ENCODE measurements around the gene DCC. TPM values are rescaled to one million over a fixed set of nuclear protein-coding genes. Genes with fewer than 3 reads are reported as not detected.

The DCC gene
- total and polyA plus RNA-seq, 2 experiments from 2014 or later = 0.53 to 0.73 TPM

DNA sequence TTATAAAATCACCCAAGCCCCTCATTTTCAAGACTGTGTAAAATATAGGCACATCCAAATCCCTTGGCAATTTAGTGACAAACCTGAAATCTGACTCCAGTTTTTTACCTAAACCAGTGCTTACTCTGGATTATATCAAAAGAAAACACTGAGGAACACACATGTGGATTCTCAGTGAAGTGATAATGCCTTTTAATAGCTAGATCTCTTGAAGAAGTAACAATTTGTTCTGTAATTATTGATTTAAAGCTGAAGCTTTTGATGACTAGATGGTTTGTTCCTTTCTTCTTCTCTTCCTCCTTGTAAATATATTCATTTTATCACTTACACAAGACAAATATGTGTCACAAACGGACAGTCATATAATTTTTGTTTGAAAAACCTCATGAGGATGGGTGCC is 894.6 kb downstream of the DCC start:
- H3K79me2 ChIP-seq (replicated peaks; ENCODE audit: insufficient read depth) = no peaks in the 10 kb centered on the region
- H3F3A ChIP-seq (replicated peaks; ENCODE audit: low read depth) = no peaks in the 10 kb centered on the region
- H3K36me3 Mint-ChIP-seq (ENCODE audit: low read depth) = no peaks in the 10 kb centered on the region
- no peak for DNase-seq (ENCODE audit: low spot score)
- no peaks in the 10 kb centered on the region for H3K4me1 Mint-ChIP-seq
- H3K4me3 Mint-ChIP-seq = no peak overlapping the region
- H3K27me3 Mint-ChIP-seq (ENCODE audit: insufficient read depth, low read depth, poor library complexity) = no peaks in the 10 kb centered on the region
- H3K9me3 Mint-ChIP-seq = no peaks in the 10 kb centered on the region
- no peaks in the 10 kb centered on the region for H3K4me1 ChIP-seq (ENCODE audit: insufficient read depth)
- H3K27ac ChIP-seq (ENCODE audit: low read depth) = no peak overlapping the region
- H3K9me2 ChIP-seq (ENCODE audit: insufficient read depth) = no peaks in the 10 kb centered on the region
- H4K20me1 ChIP-seq (replicated peaks; ENCODE audit: insufficient read depth) = no peaks in the 10 kb centered on the region
- H3K4me3 ChIP-seq = no peak overlapping the region
- H3K27me3 ChIP-seq (ENCODE audit: insufficient read depth) = no peaks in the 10 kb centered on the region
- no peak overlapping the region for H3K27ac Mint-ChIP-seq
- H2AFZ ChIP-seq = no peak overlapping the region
- TF ChIP-seq ZNF114 (CRISPR knock-in tag; IDR thresholded peaks at IDR 0.05) = no peak
- TF ChIP-seq CREB1 (CRISPR knock-in tag; IDR thresholded peaks at IDR 0.05; ENCODE audit: low read depth) = no peak
- no peak for TF ChIP-seq NANOG (IDR thresholded peaks at IDR 0.05; ENCODE audit: borderline replicate concordance)
- TF ChIP-seq, protein P1, sequence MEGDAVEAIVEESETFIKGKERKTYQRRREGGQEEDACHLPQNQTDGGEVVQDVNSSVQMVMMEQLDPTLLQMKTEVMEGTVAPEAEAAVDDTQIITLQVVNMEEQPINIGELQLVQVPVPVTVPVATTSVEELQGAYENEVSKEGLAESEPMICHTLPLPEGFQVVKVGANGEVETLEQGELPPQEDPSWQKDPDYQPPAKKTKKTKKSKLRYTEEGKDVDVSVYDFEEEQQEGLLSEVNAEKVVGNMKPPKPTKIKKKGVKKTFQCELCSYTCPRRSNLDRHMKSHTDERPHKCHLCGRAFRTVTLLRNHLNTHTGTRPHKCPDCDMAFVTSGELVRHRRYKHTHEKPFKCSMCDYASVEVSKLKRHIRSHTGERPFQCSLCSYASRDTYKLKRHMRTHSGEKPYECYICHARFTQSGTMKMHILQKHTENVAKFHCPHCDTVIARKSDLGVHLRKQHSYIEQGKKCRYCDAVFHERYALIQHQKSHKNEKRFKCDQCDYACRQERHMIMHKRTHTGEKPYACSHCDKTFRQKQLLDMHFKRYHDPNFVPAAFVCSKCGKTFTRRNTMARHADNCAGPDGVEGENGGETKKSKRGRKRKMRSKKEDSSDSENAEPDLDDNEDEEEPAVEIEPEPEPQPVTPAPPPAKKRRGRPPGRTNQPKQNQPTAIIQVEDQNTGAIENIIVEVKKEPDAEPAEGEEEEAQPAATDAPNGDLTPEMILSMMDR (conservative IDR thresholded peaks at IDR 0.05; ENCODE audit: low read depth in 2 of 2) = no peak
- TF ChIP-seq, protein P2, sequence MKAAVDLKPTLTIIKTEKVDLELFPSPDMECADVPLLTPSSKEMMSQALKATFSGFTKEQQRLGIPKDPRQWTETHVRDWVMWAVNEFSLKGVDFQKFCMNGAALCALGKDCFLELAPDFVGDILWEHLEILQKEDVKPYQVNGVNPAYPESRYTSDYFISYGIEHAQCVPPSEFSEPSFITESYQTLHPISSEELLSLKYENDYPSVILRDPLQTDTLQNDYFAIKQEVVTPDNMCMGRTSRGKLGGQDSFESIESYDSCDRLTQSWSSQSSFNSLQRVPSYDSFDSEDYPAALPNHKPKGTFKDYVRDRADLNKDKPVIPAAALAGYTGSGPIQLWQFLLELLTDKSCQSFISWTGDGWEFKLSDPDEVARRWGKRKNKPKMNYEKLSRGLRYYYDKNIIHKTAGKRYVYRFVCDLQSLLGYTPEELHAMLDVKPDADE (IDR thresholded peaks at IDR 0.05) = no peak
- TF ChIP-seq EZH2phosphoT487 (IDR thresholded peaks at IDR 0.05; ENCODE audit: unreplicated experiment) = no peak
- TF ChIP-seq EZH2 (IDR thresholded peaks at IDR 0.05; ENCODE audit: low read depth, unreplicated experiment) = no peak
- TF ChIP-seq POLR2AphosphoS5 (IDR thresholded peaks at IDR 0.05; ENCODE audit: low read depth) = no peak
- TF ChIP-seq, protein P3, sequence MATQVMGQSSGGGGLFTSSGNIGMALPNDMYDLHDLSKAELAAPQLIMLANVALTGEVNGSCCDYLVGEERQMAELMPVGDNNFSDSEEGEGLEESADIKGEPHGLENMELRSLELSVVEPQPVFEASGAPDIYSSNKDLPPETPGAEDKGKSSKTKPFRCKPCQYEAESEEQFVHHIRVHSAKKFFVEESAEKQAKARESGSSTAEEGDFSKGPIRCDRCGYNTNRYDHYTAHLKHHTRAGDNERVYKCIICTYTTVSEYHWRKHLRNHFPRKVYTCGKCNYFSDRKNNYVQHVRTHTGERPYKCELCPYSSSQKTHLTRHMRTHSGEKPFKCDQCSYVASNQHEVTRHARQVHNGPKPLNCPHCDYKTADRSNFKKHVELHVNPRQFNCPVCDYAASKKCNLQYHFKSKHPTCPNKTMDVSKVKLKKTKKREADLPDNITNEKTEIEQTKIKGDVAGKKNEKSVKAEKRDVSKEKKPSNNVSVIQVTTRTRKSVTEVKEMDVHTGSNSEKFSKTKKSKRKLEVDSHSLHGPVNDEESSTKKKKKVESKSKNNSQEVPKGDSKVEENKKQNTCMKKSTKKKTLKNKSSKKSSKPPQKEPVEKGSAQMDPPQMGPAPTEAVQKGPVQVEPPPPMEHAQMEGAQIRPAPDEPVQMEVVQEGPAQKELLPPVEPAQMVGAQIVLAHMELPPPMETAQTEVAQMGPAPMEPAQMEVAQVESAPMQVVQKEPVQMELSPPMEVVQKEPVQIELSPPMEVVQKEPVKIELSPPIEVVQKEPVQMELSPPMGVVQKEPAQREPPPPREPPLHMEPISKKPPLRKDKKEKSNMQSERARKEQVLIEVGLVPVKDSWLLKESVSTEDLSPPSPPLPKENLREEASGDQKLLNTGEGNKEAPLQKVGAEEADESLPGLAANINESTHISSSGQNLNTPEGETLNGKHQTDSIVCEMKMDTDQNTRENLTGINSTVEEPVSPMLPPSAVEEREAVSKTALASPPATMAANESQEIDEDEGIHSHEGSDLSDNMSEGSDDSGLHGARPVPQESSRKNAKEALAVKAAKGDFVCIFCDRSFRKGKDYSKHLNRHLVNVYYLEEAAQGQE (IDR thresholded peaks at IDR 0.05; ENCODE audit: unreplicated experiment) = no peak
- TF ChIP-seq JUNB (IDR thresholded peaks at IDR 0.05; ENCODE audit: unreplicated experiment) = no peak
- TF ChIP-seq, protein P4, sequence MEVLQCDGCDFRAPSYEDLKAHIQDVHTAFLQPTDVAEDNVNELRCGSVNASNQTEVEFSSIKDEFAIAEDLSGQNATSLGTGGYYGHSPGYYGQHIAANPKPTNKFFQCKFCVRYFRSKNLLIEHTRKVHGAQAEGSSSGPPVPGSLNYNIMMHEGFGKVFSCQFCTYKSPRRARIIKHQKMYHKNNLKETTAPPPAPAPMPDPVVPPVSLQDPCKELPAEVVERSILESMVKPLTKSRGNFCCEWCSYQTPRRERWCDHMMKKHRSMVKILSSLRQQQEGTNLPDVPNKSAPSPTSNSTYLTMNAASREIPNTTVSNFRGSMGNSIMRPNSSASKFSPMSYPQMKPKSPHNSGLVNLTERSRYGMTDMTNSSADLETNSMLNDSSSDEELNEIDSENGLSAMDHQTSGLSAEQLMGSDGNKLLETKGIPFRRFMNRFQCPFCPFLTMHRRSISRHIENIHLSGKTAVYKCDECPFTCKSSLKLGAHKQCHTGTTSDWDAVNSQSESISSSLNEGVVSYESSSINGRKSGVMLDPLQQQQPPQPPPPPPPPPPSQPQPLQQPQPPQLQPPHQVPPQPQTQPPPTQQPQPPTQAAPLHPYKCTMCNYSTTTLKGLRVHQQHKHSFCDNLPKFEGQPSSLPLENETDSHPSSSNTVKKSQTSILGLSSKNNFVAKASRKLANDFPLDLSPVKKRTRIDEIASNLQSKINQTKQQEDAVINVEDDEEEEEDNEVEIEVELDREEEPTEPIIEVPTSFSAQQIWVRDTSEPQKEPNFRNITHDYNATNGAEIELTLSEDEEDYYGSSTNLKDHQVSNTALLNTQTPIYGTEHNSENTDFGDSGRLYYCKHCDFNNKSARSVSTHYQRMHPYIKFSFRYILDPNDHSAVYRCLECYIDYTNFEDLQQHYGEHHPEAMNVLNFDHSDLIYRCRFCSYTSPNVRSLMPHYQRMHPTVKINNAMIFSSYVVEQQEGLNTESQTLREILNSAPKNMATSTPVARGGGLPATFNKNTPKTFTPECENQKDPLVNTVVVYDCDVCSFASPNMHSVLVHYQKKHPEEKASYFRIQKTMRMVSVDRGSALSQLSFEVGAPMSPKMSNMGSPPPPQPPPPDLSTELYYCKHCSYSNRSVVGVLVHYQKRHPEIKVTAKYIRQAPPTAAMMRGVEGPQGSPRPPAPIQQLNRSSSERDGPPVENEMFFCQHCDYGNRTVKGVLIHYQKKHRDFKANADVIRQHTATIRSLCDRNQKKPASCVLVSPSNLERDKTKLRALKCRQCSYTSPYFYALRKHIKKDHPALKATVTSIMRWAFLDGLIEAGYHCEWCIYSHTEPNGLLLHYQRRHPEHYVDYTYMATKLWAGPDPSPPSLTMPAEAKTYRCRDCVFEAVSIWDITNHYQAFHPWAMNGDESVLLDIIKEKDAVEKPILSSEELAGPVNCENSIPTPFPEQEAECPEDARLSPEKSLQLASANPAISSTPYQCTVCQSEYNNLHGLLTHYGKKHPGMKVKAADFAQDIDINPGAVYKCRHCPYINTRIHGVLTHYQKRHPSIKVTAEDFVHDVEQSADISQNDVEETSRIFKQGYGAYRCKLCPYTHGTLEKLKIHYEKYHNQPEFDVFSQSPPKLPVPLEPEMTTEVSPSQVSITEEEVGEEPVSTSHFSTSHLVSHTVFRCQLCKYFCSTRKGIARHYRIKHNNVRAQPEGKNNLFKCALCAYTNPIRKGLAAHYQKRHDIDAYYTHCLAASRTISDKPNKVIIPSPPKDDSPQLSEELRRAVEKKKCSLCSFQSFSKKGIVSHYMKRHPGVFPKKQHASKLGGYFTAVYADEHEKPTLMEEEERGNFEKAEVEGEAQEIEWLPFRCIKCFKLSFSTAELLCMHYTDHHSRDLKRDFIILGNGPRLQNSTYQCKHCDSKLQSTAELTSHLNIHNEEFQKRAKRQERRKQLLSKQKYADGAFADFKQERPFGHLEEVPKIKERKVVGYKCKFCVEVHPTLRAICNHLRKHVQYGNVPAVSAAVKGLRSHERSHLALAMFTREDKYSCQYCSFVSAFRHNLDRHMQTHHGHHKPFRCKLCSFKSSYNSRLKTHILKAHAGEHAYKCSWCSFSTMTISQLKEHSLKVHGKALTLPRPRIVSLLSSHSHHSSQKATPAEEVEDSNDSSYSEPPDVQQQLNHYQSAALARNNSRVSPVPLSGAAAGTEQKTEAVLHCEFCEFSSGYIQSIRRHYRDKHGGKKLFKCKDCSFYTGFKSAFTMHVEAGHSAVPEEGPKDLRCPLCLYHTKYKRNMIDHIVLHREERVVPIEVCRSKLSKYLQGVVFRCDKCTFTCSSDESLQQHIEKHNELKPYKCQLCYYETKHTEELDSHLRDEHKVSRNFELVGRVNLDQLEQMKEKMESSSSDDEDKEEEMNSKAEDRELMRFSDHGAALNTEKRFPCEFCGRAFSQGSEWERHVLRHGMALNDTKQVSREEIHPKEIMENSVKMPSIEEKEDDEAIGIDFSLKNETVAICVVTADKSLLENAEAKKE (CRISPR knock-in tag; IDR thresholded peaks at IDR 0.05) = no peak
- no peak for TF ChIP-seq ZNF331 (CRISPR knock-in tag; IDR thresholded peaks at IDR 0.05; ENCODE audit: low read depth)
- no peak for TF ChIP-seq STAT1 (IDR thresholded peaks at IDR 0.05; ENCODE audit: unreplicated experiment)
- no peaks in the 10 kb centered on the region for H3K36me3 ChIP-seq (ENCODE audit: insufficient read depth)
- H3K4me2 ChIP-seq = no peak overlapping the region
- no peak for ATAC-seq

Measured in GM23338 (cell line).